GM23338 (cell line): Measurements from ENCODE around the gene LASP1NB.

ENCODE experiments used
- CTCF ChIP-seq, 2 experiments: fragments of 200-600 bp in 1 of 2; sonication (generic) in 1 of 2; conservative IDR thresholded peaks; 2 replicates each; pipeline versions ENCODE4 v1.5.1 to v1.6.1; 2016 to 2017; ENCODE audit warnings: antibody characterized with exemption in 2 of 2, low read depth in 2 of 2, mild to moderate bottlenecking in 2 of 2, moderate library complexity in 1 of 2
- EZH2 ChIP-seq: fragments of 200-600 bp; sonication (generic); IDR thresholded peaks from one replicate; pipeline ENCODE4 v1.8.0; 2017; ENCODE audit warnings: antibody characterized with exemption, mild to moderate bottlenecking, low read depth; ENCODE audit not compliant: unreplicated experiment
- EZH2phosphoT487 ChIP-seq: fragments of 200-600 bp; sonication (generic); IDR thresholded peaks from one replicate; pipeline ENCODE4 v1.8.1; 2018; ENCODE audit warnings: antibody characterized with exemption; ENCODE audit not compliant: unreplicated experiment
- POLR2AphosphoS5 ChIP-seq: IDR thresholded peaks from 2 replicates; pipeline ENCODE4 v1.6.1; 2016; ENCODE audit warnings: antibody characterized with exemption, low read depth

GRCh38 chr17:38940404-38940803, 15.0 kb downstream of the LASP1NB start:
- TF ChIP-seq POLR2AphosphoS5 (no peak), EZH2 (no peak), CTCF (conservative IDR thresholded peaks at IDR 0.05; ENCODE audit: low read depth in 2 of 2) (no peak), EZH2phosphoT487 (no peak)
